Left lung (tissue), 10 donors: ENCODE measurements around the gene GALNS. TPM values are rescaled to one million over a fixed set of nuclear protein-coding genes. Genes with fewer than 3 reads are reported as not detected.
A peak's percentile ranks its signal among the peaks of the same experiment; 100 is the strongest.

Source experiments
- ATAC-seq: fragments of 200-7000 bp; cut with Tn5 transposase; one replicate; pipeline ENCODE4 v1.9.1; 2020; ENCODE audit warnings: moderate library complexity
- DNase-seq, 4 donors: peaks; one replicate each; pipeline ENCODE4 v3.0.0-alpha.2; 2013 to 2020
- H3K27ac ChIP-seq, 2 donors: fragments of 200-600 bp; sonication (generic) in 1 of 2; one replicate each; pipeline versions ENCODE4 v1.5.0 to v1.8.0; 2020 to 2021
- H3K27me3 ChIP-seq, 2 donors: fragments of 200-600 bp; sonication (generic) in 1 of 2; one replicate each; pipeline versions ENCODE4 v1.5.0 to v1.8.0; 2020 to 2021
- H3K36me3 ChIP-seq, 2 donors: fragments of 200-600 bp; sonication (generic) in 1 of 2; one replicate each; pipeline versions ENCODE4 v1.5.0 to v1.8.0; 2020 to 2021
- H3K4me1 ChIP-seq, 2 donors: fragments of 200-600 bp; one replicate each; pipeline ENCODE4 v1.8.0; 2021
- H3K4me3 ChIP-seq, 2 donors: fragments of 200-600 bp; sonication (generic) in 1 of 2; one replicate each; pipeline versions ENCODE4 v1.5.0 to v1.8.0; 2020 to 2021; ENCODE audit warnings: mild to moderate bottlenecking in 1 of 2
- H3K9me3 ChIP-seq, 2 donors: fragments of 200-600 bp; sonication (generic) in 1 of 2; one replicate each; pipeline versions ENCODE4 v1.5.0 to v1.8.0; 2020 to 2021
- intact Hi-C, 2 donors: fragments of 100-400 bp; cut with DNase I; formaldehyde crosslinking; loops; one replicate each; pipeline versions ENCODE4 v1.11.2 to v1.14.2; 2022
- polyA plus RNA-seq, 6 donors: library from polyadenylated mRNA; unstranded; fragments of 120-200 nt; gene quantifications; one replicate each; pipeline ENCODE4 v1.2.1, GENCODE V29; 2013; ENCODE audit not compliant: insufficient read length in 6 of 6
- total RNA-seq, 2 donors: library from RNA; stranded (reverse); fragmentation: NEBNext Ultra II Directional; extraction: Animal tissue kit (Norgen Biotek cat#: 25700); gene quantifications; one replicate each; pipeline ENCODE4 v1.2.1, GENCODE V29; 2021
- TF ChIP-seq, protein P1 (sequence below), 2 donors: fragments of 200-600 bp; sonication (generic) in 1 of 2; IDR thresholded peaks; one replicate each; pipeline versions ENCODE4 v1.5.0 to v1.8.0; 2021; ENCODE audit warnings: antibody characterized with exemption in 2 of 2
- donor health status: DM: no; HTN: yes; CAD: no.
- donor health status: DM: no; HTN: no; CAD: no.

GALNS gene
- total and polyA plus RNA-seq, 8 donors = 23.8 to 46.5 (median 31.9) TPM

DNA sequence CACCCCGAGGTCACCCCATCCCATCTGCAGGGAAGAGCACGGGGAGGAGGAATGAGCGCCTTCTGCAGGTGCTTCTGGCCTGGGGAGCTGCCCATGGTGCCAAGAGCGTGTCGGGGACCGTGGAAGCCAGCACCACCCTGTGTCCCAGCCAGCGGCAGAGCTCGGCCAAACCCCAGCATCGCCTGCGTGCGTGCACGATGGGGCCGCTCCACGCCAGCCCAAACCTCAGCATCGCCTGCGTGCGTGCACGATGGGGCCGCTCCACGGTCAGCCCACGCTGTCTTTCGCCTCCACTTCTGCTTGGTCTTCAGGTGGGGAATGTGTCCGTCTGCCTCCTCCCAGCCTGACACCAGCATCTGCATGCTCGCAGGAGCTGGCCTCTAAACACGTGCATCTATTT, 13.9 kb downstream of the GALNS start:
- Histone ChIP-seq H3K4me1 (peaks cover 0 to 16% of the 10 kb centered on the region in 2 donors), H3K4me3 (no peak overlapping the region), H3K9me3 (no peaks in the 10 kb centered on the region), H3K27ac (no peak overlapping the region), H3K27me3 (no peaks in the 10 kb centered on the region), H3K36me3 (peaks cover 0 to 64% of the 10 kb centered on the region in 2 donors)
- DNase-seq (no peak), ATAC-seq (no peak)
- intact Hi-C loops = no loop called here
- TF ChIP-seq, protein P1, sequence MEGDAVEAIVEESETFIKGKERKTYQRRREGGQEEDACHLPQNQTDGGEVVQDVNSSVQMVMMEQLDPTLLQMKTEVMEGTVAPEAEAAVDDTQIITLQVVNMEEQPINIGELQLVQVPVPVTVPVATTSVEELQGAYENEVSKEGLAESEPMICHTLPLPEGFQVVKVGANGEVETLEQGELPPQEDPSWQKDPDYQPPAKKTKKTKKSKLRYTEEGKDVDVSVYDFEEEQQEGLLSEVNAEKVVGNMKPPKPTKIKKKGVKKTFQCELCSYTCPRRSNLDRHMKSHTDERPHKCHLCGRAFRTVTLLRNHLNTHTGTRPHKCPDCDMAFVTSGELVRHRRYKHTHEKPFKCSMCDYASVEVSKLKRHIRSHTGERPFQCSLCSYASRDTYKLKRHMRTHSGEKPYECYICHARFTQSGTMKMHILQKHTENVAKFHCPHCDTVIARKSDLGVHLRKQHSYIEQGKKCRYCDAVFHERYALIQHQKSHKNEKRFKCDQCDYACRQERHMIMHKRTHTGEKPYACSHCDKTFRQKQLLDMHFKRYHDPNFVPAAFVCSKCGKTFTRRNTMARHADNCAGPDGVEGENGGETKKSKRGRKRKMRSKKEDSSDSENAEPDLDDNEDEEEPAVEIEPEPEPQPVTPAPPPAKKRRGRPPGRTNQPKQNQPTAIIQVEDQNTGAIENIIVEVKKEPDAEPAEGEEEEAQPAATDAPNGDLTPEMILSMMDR (IDR thresholded peaks at IDR 0.05) = no peak

DNA sequence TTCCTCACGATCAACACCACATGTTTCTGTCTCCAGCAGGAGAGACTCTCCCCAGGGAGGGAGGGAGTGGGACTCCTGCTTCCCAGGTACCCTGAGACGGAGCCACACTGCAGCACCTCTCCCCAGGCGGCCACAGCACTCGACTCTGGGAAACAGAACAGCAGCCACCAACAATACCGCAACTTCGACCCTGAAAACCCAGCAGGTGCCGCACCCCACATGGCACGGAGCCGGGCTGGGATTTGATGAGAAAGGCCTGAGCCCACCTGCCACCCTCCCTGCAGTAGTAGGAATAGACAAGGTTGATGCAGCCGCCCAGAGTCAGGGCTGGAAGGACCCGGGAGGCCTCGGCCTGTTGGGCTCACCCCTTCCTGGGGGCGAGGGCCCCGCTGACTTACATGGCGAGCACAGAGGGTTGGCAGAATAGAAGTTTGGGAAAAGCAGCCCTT, 14.4 kb downstream of the GALNS start:
- no peak overlapping the region for H3K27ac ChIP-seq
- TF ChIP-seq, protein P1 (IDR thresholded peaks at IDR 0.05) = no peak
- DNase-seq = no peak
- no peaks in the 10 kb centered on the region for H3K9me3 ChIP-seq
- no peaks in the 10 kb centered on the region for H3K27me3 ChIP-seq
- H3K4me1 ChIP-seq = peaks cover 0 to 16% of the 10 kb centered on the region in 2 donors
- ATAC-seq = no peak
- H3K36me3 ChIP-seq = peaks cover 0 to 64% of the 10 kb centered on the region in 2 donors
- H3K4me3 ChIP-seq = no peak overlapping the region
- intact Hi-C loops = no loop called here

DNA sequence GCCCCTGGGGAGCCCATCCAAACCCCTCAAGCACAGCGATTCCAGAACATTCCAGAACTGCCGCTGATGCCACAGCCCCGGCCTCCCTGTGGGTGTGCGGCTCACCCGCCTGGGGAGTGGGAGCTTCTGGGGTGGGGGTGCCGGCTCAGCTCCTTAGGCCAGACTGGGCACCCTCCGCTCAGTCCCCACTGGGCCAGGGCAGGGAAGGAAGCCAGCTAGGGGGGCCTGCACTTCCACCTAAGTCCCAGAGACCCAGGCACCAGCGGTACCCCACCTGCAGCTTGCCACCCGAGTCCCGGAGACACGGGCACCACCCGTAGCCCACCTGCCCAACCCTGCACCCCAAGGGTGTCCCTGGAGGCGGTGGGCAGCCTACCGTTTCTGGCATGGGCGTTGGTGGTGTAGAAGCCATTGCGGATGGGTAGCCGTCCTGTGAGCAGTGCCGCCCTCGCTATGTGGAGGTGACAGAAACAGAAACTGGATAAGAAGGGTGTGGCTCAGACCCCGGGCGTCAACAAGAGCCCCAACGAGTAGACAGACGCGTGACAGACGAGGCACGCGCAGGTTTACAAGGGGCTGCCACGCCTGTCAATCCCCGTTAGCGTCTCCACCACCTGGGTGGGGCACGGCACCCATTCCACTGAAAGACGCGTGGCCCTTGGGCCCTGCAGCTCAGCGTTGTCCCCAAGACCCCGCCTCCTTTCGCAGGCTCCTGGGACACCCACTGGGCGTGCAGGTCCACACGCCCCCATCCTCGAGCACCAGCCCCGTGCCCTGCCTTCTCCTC, 15.0 kb downstream of the GALNS start:
- ATAC-seq = no peak
- intact Hi-C loops = no loop called here
- no peak for DNase-seq

DNA sequence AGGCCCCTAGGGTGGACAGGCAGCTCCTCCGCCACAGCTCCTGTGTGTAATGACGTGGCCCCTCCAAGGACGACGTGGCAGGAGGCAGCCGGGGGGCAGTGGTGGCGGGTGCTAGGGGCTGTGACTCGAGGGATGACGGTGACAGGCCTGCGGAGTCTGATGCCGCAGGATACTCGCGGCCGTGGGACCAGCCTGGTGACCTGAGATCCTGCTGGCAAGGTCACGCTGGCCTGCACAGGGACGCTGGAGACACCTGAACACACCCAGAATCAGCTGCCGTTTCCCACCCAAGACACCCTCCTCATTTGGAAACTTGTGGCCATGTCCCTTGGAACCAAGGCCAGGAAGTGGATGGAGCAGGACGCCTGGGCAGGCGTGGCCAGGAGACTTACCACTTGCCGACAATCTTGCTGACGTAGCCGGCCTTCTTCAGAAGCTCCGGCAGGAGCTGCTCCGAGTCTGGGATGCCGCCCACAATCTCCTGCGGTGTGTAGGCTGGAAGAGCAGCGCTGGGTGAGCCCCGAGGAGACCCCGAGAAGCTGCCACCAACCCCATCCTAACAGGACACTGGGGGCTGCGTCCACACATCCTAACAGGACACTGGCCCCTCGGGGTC, 16.0 kb downstream of the GALNS start:
- TF ChIP-seq, protein P1 (IDR thresholded peaks at IDR 0.05) = no peak
- no peak for DNase-seq
- peak overlapping the region in 1 of 2 donors; percentile 60 for H3K27ac ChIP-seq
- H3K36me3 ChIP-seq = peaks cover 0 to 68% of the 10 kb centered on the region in 2 donors
- H3K4me3 ChIP-seq = no peak overlapping the region
- ATAC-seq = no peak
- no peaks in the 10 kb centered on the region for H3K27me3 ChIP-seq
- intact Hi-C loops = no loop called here
- no peaks in the 10 kb centered on the region for H3K9me3 ChIP-seq
- H3K4me1 ChIP-seq = peaks cover 0 to 16% of the 10 kb centered on the region in 2 donors

More for the DNA sequence above, 15.0 kb downstream of the GALNS start:
- no peak overlapping the region for H3K4me3 ChIP-seq
- H3K27me3 ChIP-seq = no peaks in the 10 kb centered on the region
- TF ChIP-seq, protein P1 (IDR thresholded peaks at IDR 0.05) = no peak
- no peak overlapping the region for H3K27ac ChIP-seq
- peaks cover 0 to 16% of the 10 kb centered on the region in 2 donors for H3K4me1 ChIP-seq
- no peaks in the 10 kb centered on the region for H3K9me3 ChIP-seq
- H3K36me3 ChIP-seq = peaks cover 0 to 63% of the 10 kb centered on the region in 2 donors
